Activated effector memory CD4-positive, alpha-beta T cell treated with Interleukin-2 at 50 U/mL for 16 hours (primary cell): ENCODE results near the gene LDLRAP1.
"Not testable (repeated sequence)": the region's sequence is repeated elsewhere in the genome, so short reads cannot be mapped to it uniquely, and the experiment has no call there.

ENCODE experiments used
- DNase-seq: peaks from one replicate; pipeline ENCODE4 v3.0.0-alpha.2; 2020

LDLRAP1 gene

GRCh38 chr1:25577134-25577920 lies 33.9 kb downstream of the LDLRAP1 start:
- no peak for DNase-seq

GRCh38 chr1:25579292-25580252 lies 36.2 kb downstream of the LDLRAP1 start:
- DNase-seq = no peak

DNA sequence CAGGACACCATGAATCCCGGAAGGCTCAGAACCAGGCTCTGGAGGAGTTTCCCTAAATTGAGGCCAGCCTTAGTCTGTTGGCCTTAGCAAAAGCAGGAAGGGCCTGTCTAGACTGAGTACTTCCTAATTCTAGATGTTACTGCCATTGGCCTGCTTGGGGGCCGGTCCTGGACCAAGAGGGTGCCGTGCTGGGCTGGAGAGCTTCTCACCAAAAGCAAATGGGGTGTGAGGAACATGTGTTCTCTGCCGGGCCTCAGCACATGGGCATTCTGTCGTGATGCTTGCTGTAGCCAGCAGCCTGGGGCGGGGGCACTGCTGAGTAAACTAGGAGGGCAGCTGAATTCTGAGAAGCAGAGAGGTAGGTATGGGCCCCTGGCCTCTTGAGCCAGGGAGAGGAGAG lies 37.5 kb downstream of the LDLRAP1 start:
- no peak for DNase-seq

DNA sequence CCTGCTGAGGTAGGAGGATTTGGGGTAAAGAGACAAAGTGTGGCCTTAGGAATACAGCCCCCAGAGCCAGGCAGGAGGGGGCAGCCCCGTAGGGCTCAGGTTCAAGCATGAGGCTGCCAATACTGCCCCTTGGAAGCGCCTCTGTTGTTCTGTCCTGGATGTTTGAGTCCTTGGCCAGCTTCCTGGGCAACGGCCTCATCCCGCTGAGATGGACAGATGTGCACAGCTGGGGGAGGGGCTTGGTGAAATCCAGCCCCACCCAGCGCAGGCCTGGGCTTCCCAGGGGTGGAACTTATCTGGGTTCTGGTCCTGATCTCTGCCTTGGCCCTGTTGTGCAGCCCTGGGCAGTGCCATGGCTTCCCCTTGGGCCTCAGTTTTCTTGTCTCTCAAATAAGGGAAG lies 38.4 kb downstream of the LDLRAP1 start:
- no peak for DNase-seq

DNA sequence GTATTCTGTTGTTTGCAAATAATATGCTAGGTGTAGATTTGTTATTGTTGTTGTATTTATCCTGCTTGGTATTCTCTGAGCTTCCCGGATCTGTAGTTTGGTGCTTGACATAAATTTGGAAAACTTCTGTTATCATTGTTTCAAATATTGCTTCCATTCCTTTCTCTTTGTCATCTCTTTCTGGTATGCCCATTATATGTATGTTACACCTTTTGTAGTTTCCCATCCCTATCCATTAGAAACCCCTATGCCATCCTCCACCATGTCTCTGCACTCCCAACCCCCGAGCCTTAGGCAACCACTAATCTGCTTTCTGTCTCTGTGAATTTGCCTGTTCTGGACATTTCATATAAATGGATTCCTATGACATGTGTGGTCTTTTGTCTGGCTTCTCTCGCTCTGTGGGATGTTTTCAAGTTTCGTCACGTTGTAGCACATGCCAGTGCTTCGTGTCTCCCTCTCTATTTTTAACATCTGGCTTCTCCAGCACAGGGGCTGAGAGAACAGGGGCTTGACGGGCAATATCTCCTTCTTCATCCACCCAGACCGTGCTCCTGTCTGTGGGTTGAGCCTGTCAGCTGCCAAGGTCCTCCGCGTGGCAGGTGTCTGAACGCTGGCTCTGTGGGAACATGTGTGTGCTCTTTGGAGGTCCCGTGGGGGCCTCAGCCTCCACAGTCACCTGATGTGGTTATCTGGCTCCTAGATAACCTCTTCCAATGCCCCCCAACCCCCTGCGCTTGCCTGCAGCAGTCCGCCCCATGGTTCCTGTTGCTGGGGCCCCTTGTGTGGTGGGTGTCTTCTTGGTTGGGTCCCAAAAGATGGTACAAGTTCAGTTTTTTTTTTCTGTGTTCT lies 40.3 kb downstream of the LDLRAP1 start:
- no peak for DNase-seq

- DNase-seq = no peak
Observed at GRCh38 chr1:25586181-25586588, 42.8 kb downstream of the LDLRAP1 start.

DNA sequence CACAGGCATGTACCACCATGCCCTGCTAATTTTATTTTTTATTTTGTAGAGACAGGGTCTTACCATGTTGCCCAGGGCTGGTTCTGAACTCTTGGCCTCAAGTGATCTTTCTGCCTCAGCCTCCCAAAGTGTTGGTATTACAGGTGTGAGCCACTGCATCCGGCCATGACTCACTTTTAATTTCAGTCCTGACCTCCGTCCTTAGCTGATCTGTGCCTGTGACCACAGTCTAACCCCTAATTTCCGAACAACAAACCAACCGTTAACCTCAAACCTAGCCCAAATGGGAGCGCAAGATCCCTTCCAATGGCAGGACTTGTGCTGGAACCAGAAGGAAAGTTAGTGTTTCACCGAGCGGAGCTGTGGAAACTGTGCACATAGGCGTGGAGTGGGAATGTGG lies 43.9 kb downstream of the LDLRAP1 start:
- no peak for DNase-seq

DNA sequence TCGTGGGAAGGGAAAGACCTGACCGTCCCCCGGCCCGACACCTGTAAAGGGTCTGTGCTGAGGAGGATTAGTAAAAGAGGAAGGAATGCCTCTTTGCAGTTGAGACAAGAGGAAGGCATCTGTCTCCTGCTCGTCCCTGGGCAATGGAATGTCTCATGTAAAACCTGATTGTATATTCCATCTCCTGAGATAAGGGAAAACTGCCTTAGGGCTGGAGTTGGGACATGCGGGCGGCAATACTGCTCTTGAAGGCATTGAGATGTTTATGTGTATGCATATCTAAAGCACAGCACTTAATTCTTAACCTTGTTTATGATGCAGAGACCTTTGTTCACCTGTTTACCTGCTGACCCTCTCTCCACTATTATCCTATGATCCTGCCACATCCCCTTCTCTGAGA lies 44.8 kb downstream of the LDLRAP1 start:
- not testable (repeated sequence) for DNase-seq

GRCh38 chr1:25588786-25589185 lies 45.4 kb downstream of the LDLRAP1 start:
- not testable (repeated sequence) for DNase-seq

- no peak for DNase-seq
Observed at GRCh38 chr1:25590096-25590824, 46.9 kb downstream of the LDLRAP1 start.

DNA sequence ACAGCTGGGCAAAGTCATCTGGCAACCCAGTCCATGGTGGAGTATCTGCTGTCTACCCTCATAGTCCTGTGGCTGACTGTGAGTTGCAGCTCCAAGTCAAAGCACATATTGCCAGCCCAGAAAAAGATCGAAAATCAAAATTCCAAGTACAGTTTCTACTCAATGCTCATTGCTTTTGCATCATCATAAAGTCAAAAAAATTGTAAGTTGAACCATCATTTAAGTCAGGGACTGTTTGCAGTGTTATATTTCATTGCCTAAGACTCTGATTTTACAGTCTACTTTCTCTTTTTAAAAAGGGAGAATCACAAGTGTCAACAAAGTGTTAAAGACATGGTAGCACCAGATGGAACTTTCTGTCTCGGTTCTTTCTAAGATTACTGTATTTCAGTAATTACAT lies 50.5 kb downstream of the LDLRAP1 start:
- no peak for DNase-seq

- DNase-seq = no peak
Observed at GRCh38 chr1:25594971-25595370, 51.6 kb downstream of the LDLRAP1 start.

GRCh38 chr1:25596641-25597040 lies 53.2 kb downstream of the LDLRAP1 start:
- DNase-seq = not testable (repeated sequence)

GRCh38 chr1:25598879-25599278 lies 55.5 kb downstream of the LDLRAP1 start:
- no peak for DNase-seq

DNA sequence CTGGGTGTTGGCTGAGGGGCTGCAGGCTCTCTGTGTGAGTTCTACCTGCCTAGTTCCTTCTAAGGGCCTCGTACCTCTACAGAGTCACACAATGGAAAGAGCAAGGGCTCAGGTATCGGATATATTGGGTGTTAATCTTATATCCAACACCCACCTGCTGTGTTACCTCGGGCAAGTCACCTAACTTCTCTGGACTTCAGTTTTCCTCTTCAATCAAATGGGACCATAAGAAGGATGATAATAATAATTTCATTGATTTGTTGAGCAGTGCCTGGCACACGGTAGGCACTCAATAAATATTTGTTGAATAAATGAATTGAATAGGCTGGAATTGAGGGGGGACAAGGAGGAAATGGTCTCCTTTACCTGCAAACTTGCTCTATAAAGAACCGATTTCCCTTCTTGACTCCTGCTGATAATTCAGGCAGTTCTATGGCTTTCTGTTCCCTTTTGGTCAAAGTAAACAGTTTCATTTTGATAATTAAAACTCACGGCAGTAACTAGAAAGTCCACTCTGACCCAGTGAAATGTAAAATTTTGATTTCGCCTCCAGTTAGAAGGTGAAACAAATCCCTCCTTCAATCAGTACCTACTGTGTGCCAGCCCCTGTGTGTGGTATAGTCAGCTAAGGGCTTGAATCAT lies 56.7 kb downstream of the LDLRAP1 start:
- DNase-seq = no peak

GRCh38 chr1:25600971-25601699 lies 57.7 kb downstream of the LDLRAP1 start:
- DNase-seq = not testable (repeated sequence)

DNA sequence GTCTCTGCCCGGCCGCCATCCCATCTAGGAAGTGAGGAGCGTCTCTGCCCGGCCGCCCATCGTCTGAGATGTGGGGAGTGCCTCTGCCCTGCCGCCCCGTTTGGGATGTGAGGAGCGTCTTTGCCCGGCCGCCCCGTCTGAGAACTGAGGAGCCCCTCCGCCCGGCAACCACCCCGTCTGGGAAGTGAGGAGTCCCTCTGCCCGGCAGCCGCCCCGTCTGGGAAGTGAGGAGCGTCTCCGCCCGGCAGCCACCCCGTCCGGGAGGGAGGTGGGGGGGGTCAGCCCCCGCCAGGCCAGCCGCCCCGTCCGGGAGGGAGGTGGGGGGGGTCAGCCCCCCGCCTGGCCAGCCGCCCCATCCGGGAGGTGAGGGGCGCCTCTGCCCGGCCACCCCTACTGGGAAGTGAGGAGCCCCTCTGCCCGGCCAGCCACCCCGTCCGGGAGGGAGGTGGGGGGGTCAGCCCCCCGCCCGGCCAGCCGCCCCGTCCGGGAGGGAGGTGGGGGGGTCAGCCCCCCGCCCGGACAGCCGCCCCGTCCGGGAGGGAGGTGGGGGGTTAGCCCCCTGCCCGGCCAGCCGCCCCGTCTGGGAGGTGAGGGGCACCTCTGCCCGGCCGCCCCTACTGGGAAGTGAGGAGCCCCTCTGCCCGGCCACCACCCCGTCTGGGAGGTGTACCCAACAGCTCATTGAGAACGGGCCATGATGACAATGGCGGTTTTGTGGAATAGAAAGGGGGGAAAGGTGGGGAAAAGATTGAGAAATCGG lies 60.6 kb downstream of the LDLRAP1 start:
- DNase-seq = not testable (repeated sequence)

DNA sequence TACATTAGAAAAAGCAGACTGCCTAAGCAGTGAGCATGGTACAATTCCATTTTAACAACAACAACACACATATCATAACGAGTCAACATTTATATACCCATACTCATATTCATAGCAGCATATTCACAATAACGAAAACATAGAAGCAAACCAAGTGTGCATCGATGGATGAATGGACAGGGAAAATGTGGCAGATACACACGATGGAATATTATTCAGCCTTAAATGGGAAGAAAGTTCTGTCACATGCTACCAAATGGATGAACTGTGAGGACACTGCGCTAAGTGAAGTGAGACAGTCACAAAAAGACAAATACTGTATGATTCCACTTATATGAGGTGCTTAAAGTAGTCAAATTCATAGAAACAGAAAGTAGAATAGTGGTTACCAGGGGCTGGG lies 63.7 kb downstream of the LDLRAP1 start:
- DNase-seq = no peak

DNA sequence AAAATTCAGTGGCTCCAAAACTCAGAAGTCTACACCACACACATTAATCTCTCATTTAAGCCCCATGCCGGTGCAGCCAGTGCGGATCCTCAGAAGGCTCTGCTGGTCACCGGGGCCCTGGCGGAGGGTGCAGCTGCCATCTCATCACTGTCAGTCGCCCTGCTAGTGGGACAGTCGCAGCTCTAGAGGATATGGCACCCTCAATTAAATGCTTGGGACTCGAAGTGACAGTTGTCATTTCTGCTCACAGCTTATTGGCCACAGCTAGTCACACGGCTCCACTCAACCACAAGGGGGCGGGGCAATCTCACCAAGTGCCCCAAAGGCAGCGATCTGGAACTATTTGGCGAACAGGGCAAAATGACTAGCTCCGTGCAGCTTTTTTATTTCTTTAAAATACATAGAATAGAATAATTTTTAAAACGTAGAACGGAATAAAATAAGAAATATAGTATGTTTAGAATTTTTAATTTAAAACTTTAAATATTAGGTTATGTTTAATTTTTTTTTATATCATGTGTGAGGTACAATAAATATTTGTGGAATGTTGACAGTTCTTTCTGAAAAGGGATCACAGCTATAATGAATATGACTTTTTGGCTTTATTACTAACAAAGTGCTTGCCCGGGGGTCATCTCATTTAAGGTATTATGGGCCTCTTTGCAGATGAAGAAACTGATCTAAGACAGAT lies 65.2 kb downstream of the LDLRAP1 start:
- DNase-seq = peak; percentile 76

GRCh38 chr1:25609921-25610320 lies 66.5 kb downstream of the LDLRAP1 start:
- no peak for DNase-seq
